ENCODE data around the gene GOSR1.

DNA sequence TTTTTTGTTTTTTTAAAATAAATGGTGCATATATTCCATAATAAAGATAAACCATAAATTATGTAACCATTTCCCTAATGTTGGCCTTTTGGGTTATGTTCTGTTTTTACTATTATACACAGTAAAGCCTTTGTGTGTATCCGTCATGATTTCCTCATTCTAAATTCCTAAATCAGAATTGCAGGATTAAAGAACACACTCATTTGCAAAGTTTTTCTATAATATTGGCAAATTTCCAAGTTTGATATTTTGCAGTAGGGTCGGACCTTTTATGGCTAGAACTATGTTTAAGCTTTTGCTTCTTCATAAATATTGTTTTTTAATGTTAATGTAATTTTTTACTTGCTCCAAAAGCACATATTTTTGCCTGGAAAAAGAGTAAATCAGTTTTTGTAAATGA is 16.6 kb downstream of the GOSR1 start:
- no peak for TF ChIP-seq CTCF (IDR thresholded peaks at IDR 0.05)
- no peak for TF ChIP-seq POLR2AphosphoS5 (IDR thresholded peaks at IDR 0.05)
- TF ChIP-seq POLR2A (IDR thresholded peaks at IDR 0.05), result no peak
